PC-9 (cell line): Measurements from ENCODE around the gene PNMA8C.

Experiments used
- EZH2 ChIP-seq: fragments of 200-600 bp; sonication (generic); IDR thresholded peaks from 2 replicates; pipeline ENCODE4 v1.8.0; 2017; ENCODE audit warnings: antibody characterized with exemption, low read depth
- TF ChIP-seq, protein P1 (sequence below): fragments of 200-600 bp; sonication (generic); conservative IDR thresholded peaks from 2 replicates; pipeline ENCODE4 v1.6.1; 2017; ENCODE audit warnings: mixed run types, antibody characterized with exemption, mild to moderate bottlenecking, moderate library complexity

GRCh38 chr19:46410205-46411087 is 18.3 kb downstream of the PNMA8C start:
- TF ChIP-seq, protein P1, sequence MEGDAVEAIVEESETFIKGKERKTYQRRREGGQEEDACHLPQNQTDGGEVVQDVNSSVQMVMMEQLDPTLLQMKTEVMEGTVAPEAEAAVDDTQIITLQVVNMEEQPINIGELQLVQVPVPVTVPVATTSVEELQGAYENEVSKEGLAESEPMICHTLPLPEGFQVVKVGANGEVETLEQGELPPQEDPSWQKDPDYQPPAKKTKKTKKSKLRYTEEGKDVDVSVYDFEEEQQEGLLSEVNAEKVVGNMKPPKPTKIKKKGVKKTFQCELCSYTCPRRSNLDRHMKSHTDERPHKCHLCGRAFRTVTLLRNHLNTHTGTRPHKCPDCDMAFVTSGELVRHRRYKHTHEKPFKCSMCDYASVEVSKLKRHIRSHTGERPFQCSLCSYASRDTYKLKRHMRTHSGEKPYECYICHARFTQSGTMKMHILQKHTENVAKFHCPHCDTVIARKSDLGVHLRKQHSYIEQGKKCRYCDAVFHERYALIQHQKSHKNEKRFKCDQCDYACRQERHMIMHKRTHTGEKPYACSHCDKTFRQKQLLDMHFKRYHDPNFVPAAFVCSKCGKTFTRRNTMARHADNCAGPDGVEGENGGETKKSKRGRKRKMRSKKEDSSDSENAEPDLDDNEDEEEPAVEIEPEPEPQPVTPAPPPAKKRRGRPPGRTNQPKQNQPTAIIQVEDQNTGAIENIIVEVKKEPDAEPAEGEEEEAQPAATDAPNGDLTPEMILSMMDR: no peak
- no peak for TF ChIP-seq EZH2
